G401 (cell line): ENCODE results near the gene CAPN8. TPM values are rescaled to one million over a fixed set of nuclear protein-coding genes. Genes with fewer than 3 reads are reported as not detected.
"Not testable (repeated sequence)": the region's sequence is repeated elsewhere in the genome, so short reads cannot be mapped to it uniquely, and the experiment has no call there.

Experiments
- DNase-seq: peaks from one replicate; pipeline ENCODE4 v3.0.0-alpha.2; 2015; ENCODE audit warnings: low spot score
- in situ Hi-C: cut with HindIII; loops from 2 replicates; pipeline ENCODE4 v1.10.0; 2016; ENCODE audit warnings: low sequenced_read_pairs, mixed read lengths
- total RNA-seq: library from RNA; depleted of rRNA; stranded (reverse); fragments of >200 nt; shearing (Covaris generic); gene quantifications from 2 replicates; pipeline ENCODE4 v1.2.3, GENCODE V29; 2014

The CAPN8 gene
- total RNA-seq, 1 experiment from 2014 or later, result not detected

DNA sequence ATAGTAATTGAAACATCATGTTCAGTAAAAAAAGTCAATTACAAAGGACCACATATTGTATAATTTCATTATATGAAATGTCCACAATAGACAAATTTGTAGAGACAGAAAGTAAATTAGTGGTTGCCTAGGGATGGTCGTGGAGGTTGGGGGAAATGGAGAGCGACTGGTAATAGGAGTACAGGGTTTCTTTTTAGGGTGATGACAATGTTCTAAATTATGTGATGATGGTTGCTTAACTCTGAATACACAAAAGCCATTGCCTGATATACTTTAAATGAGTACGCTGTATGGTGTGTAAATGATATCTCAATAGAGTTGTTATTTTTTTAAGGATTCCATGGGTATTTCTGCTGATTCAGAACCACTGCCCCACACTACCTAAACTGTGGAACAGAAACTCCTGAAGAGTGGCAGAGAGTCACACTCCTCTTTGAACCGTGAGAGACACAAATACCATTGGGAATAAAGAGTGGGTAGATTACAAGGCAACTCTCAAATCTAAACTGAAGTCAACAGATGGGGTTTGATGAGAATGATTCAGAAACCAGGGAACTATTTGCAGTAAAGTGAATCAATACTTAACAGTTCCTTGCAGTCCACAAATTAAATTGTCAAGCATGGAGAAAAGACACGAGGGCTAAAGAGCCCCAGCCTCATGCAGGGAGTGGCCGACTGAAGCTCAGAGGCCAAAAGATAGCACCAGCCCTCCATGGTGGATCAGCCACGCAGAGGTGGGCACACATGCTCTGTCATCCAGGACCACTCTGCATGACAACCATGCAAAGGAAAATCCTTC, 118.0 kb downstream of the CAPN8 start:
- in situ Hi-C loops, result no loop called here
- no peak for DNase-seq

DNA sequence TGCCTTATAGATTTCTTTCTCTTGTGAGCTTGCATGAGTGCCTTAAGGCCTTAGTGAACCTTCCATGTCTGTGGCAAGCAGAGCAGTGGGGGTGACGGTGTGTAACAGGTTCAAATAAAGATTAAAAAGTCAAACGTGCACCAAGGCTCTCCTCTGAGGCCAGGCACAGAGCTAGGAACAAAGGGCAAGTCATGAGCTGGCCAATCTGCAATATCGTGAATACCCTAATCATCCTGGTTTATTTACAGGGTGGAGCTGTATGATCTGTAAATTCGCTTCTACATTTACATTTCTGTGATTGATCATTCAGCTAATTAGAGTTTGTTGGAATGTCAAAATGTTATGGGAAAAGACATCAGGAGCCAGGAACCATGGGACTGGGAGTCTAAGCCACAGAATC, 120.2 kb downstream of the CAPN8 start:
- no peak for DNase-seq
- in situ Hi-C loops, result no loop called here

DNA sequence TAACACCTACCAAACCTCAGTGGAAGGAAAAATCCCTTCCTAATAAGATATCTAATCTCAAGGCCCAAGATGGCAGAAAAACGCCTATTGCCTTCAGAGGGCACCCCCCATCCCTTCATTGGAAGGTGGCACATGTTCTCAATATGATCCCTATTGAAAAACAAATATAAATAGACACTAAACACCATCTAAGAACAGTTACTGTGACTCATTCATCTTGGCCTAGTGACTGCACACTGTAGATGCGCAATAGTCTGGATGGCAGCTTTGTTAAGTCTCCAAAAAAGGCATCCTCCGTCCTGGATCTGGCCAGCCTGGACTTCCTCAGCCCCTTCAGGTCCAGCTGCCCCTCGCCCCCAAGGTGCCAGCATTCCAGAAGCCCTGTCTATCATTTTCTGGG, 121.9 kb downstream of the CAPN8 start:
- DNase-seq, result no peak

DNA sequence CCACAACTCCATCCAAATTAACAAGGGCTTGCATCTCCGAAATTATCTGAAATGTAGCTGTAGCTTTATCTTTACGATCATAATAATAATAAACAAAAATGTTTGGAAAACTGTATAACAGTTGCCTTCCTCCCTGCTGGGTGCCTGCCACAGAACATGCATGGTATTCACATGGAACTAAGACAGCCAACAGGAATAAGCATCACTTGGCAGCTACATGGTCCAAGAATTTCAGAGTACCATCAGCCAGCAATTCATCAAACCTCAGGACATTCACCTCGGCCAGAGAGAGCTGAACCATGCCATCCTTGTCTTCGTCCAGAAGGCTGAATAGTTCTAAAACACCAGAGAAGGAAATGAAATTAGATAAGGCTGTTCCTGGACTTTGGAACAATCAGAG, 122.7 kb downstream of the CAPN8 start:
- in situ Hi-C loops, result no loop called here

More for the DNA sequence above, 121.9 kb downstream of the CAPN8 start:
- in situ Hi-C loops, result no loop called here

DNA sequence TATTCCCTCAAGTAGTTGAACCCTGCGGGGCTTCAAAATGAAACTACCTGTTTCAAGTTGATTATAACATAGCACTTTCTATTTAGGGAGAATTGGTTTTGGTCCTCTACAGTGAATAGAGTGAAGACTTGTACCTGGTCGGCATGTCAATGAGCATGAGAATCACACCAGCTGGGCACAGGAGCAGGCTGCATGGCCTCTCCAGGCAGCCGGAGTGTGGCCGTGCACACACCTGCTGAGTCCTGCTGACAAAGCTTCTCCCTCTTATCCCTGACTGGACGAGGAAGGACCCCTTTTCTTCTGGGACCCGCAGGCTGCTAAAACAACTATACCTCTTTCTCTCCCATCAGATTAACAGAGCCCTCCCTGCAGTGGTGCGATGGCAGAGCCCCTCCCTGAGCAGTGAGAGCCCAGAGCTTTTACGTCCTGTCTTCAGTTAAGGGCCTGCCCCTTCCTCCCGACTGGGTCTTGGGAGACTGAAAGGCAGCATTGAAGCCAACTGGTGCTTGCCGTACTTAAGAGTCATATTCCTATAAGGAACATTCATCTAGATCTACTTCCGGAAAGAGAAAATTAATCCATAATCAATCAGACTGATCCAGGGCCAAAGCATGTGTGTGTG, 124.9 kb downstream of the CAPN8 start:
- no peak for DNase-seq
- in situ Hi-C loops, result no loop called here

More for the DNA sequence above, 122.7 kb downstream of the CAPN8 start:
- DNase-seq, result no peak

DNA sequence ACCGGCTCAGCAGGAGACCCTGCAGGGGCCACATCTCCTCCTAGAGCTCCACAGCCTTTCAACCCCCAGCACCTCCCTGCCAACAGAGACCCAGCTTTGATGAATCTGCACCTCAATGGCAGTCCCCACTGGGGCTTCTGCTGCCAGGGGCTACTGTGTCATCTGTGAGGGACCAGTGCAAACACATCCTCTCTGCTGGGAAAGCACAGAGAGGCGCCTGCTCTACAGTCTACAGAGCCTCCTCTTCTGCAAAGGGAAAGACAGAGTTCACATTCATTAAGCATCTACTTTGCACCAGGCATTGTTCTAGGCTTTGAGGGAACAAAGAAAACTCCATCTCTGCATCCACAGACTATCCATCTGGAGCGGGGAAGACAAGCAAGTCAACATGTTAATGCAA, 125.8 kb downstream of the CAPN8 start:
- no peak for DNase-seq
- in situ Hi-C loops, result no loop called here

DNA sequence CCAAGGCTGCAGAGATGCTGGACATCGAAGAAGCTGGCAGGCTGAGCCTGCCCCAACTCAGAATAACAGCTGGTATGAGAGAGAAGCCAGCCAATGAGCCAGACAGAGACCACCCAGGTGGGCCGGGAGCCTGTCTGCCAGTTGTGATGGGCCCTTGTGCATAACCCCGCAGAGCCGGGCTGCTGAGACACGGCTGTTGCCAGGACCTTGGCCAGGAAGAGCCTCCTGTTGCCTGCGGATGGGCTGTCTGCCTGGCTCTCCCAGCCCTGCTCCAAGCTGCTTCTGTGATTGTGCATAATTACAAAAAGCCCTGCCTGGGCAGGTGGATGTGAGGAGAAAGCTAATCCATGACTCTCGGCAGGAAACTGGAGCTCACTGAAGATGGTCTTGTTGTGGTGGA, 126.5 kb downstream of the CAPN8 start:
- in situ Hi-C loops, result no loop called here
- peak; percentile 90 for DNase-seq

DNA sequence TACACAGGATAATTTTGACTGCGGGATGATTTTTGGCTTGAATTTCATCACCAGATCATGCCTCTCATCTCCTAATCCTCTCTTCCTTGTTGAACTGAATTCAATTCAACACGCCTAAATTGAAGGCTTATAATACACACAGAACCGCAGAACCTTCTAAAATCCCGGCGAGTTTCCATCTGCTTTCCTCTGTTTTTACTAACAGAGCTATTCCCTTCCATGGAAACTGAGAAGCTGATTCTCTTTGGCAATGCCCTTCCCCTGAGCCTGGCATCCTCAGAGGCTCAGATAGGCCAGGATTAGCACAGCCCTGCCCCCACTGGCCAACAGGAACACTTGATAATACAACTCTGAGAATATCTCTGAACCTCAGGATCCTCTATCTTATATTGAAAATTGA, 130.2 kb downstream of the CAPN8 start:
- in situ Hi-C loops, result no loop called here
- peak; percentile 94 for DNase-seq

DNA sequence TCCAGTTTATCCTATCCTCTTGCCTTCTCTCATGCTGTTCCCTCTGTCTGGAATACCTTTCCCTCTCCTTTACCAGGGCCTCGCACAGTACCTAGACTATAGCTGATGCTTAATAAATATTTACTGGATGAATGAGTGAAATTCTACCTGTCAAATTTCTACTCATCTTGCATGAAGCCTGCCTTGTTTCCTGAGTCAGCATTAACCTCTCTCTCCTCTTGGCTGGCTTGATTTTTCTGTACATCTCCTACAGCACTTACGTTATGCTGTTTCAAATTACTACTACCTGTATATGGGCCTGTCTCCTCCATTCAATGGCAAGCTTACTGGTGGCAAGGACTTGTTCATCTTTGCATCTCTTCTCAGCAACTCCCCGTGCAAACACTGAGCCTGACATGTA, 130.8 kb downstream of the CAPN8 start:
- in situ Hi-C loops, result no loop called here
- DNase-seq, result no peak

DNA sequence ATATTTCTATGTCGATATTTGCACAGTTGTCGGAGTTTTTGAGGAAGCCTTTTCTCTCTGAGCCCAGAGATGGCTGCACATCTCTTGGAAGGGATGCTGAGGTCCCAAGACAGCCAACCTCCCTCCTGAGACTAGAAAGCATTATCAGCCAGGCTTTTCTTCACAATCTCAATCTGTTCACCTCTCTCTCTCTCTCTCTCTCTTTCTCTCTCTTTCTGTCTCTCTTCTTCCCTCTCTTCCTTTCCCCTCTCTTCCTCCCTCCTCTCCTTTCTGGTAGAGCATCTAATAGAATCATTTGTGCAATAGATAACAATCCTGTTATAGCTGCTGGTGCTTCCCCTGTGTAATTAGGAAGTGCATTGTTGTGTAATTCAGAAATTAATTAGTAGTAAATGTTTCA, 131.8 kb downstream of the CAPN8 start:
- in situ Hi-C loops, result no loop called here
- no peak for DNase-seq

DNA sequence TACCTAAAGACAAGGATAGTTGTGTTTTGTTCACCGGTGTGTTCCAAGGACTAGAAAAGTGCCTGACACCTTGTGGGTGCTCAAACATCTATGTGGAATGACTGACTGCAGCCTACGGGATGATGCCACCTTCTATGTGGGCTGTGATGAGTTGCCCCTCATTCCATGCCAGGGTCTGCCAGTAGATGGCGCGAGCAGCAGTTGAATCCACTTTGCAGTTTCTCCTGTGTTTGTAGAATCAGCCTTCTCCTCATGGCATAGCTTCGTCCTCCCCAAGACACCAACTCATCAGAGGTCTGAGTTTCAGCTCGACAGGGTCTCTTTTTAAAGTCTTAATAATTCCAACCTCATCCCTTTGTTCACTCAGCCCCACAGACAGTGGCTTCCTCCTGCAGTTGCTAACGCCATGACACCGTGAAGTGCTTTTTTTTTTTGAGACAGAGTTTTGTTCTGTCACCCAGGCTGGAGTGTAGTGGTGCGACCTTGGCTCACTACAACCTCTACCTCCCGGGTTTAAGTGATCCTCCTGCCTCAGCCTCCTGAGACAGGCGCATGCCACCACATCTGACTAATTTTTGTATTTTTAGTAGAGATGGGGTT, 133.7 kb downstream of the CAPN8 start:
- peak; percentile 51 for DNase-seq
- in situ Hi-C loops, result no loop called here

DNA sequence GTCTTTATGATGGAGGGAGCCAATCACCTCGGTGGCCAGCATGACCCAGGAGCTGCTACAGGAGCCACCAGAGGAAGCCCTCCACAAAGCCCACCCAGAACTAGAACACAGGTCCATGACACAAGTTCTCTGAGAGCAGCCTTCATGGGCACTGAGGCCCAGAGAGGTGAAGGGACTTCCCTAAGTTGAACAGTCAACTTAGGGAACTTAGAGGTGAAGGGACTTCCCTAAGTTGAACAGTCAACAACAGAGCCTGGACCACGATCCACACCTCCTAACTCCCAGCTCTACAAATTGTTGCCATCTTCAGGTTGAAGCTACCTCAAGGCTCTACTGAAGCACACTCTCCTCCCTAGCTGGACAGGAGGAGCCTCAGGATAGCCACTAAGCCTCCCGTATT, 139.5 kb downstream of the CAPN8 start:
- in situ Hi-C loops, result no loop called here
- no peak for DNase-seq

DNA sequence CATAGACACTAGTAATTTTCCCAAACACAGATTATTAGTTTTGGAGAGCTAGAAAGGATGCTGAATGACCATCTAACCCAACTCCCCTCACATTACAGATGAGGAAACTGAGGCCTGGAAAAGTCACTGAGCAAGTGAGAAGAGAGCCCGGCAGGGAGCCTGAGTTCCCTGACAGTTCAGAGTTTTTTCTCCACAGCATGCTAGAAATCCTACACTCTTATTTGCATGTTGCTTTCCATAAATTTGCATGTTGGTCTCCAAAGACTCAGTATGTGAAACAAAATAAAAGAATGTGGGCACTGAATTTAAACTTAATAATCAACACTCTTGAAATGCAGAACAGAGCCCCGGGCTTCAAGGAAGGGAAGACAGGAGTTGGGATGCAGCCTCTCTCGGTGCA, 140.0 kb downstream of the CAPN8 start:
- no peak for DNase-seq
- in situ Hi-C loops, result no loop called here

DNA sequence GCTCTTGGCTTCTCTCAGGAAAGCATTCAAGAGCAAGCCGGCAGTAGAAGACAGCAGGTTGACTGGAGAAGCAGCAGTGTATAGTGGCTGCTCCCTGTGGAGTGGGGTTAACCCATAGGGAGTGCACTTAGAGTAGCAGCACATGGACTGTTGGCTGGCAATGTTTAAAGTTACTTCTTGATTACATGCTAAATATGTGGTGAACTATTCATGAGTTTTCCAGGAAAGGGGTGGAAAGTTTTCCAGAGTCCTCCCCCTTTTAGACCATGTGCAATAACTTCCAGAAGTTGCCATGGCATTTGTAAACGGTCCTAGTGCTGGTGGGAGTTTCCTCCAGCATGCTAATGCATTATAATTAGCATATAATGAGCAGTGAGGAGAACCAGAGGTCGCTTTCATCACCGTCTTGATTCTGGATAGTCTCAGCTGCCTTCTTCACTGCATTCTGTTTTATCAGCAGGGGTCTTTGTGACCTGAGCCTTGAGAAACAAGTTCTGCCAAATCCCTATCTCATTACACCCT, 140.5 kb downstream of the CAPN8 start:
- in situ Hi-C loops, result no loop called here
- DNase-seq, result no peak

DNA sequence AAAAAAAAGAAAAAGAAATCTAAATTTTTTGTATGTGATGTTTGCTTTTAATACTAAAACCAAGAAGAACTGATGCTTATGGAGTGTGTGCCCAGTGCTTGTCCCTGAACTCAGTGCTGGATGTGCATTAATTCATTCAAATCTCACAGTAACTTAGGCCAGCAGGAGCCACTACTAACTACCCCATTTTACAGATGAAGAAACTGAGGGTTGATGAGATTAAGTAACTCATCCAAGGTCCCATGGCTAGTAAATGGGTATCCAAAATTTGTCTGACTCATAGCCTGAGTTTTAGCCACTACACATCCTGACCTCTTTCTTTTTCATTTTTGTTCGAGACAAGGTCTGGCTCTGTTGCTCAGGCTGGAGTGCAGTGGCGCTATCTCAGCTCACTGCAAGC, 144.4 kb downstream of the CAPN8 start:
- no peak for DNase-seq
- in situ Hi-C loops, result no loop called here

DNA sequence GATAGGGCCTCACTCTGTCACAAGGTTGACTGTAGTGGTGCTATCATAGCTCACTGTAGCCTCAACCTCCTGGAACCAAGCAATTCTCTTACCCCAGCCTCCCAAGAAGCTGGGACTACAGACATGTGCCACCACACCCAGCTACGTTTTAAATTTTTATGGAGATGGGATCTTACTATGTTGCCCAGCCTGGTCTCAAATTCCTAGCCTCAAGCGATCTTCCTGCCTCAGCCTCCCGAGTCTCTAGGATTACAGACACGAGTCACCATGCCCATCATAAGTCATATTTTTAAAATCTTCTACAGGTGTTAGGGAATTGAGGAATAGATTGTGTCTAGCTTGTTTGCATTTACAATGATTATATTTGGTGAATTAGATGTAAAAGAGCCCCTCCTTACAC, 145.3 kb downstream of the CAPN8 start:
- in situ Hi-C loops, result no loop called here
- DNase-seq, result no peak

DNA sequence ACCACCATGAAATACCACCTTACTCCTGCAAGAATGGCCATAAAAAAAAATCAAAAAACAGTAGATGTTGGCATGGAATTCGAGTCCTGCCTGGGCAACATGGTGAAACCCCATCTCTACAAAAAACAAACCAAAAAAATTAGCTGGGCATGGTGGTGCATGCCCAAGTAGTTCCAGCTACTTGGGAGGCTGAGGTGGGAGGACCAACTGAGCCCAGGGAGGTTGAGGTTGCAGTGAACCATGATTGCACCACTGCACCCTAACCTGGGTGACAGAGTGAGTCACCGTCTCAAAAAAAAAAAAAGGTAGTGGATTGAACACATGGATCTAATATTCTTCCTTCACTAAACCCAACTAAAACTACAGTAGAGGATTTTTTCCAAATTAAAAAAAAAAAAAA, 146.4 kb downstream of the CAPN8 start:
- no peak for DNase-seq
- in situ Hi-C loops, result no loop called here

DNA sequence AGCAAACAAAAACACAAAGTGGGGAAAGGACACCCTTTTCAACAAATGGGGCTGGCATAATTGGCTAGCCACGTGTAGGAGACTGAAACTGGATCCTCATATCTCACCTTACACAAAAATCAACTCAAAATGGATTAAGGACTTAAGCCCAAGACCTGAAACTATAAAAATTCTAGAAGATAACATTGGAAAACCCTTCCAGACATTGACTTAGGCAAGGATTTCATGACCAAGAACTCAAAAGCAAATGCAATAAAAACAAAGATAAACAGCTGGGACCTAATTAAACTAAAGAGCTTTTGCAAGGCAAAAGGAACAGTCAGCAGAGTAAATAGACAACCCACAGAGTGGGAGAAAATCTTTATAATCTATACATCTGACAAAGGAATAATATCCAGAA, 146.9 kb downstream of the CAPN8 start:
- DNase-seq, in situ Hi-C loops: not testable (repeated sequence)

DNA sequence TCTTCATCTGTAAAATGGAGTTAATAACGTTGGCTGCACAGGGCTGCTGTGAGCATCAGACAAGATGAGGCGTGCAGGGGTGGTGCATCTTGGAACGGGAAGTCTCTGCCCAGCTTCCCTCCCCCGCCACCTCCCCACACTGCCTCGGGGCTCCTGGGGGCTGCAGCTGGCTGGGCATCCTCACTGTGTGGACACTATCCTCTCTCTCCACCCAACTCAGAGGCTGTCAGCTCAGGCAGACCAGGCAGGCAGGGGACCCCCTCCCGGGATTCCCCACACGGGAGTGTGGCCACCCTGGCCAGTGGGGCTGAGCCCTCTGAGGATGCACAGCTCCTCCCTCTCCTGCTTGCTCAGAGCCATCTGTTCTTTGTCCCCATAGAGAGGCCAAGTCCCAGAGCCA, 149.6 kb downstream of the CAPN8 start:
- no peak for DNase-seq
- in situ Hi-C loops, result no loop called here

DNA sequence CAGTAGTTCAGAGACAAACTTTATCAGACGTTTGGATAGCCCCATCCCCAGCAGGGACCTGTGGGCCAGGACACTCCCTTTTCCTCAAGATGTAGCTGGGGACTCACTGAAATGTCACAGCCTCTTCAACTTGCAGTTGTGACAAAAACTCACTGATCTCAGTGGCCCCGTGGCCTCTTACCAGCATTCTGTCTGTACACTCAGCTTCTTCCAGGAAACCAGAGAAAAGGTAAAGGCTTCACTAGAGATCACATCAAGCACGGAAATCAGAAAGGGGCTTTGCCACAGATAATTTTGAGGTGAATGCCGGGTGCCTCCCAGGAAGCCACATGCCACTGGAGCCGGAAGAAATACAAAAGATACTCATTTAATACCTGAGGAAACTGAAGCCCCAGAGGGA, 150.1 kb downstream of the CAPN8 start:
- no peak for DNase-seq
- in situ Hi-C loops, result no loop called here
